GM19025 (cell line): ENCODE measurements around the gene ZNF532.
"Not testable (repeated sequence)": the region's sequence is repeated elsewhere in the genome, so short reads cannot be mapped to it uniquely, and the experiment has no call there.

Experiments
- ATAC-seq: cut with Tn5 transposase; IDR thresholded peaks from one replicate; pipeline ENCODE4 v1.9.1; 2021; ENCODE audit warnings: mild to moderate bottlenecking, low read depth, moderate library complexity; ENCODE audit not compliant: unreplicated experiment

The ZNF532 gene

DNA sequence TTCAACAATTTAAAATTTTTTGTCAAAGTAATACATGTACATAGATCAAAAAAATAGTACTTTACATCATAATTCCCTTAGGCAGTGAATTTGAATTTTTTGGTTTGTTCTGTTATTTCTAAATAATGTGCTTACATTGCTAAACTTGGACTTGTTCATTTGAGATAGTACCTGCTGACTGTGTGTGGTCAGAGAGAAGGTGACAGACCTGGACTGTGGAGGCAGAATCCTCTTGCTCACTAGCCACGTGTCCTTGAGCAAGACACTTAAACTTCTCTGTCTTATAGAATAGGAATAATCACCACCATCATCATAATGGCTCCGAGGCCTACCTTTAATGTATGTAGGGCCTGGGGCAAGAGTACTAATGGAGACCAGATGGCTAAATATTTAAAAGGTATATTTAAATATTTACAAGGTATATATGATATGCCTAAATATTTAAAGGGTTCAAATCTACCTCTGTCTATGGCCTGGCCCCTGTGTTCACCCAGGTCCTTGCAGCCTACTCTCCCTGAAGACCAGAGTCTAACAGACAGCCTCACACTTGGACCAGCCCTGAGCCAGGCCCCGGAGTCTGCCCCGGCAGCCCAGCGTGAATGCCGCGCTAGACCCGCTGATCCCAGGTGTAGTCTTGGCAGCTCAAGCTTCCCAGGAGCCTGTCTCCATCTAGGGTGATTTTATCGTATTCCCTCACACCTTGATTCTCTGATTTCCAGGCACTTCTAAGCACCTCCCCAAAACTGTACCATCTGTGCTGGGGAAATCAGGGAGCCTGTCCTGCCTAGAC is 33.5 kb downstream of the ZNF532 start:
- no peak for ATAC-seq

DNA sequence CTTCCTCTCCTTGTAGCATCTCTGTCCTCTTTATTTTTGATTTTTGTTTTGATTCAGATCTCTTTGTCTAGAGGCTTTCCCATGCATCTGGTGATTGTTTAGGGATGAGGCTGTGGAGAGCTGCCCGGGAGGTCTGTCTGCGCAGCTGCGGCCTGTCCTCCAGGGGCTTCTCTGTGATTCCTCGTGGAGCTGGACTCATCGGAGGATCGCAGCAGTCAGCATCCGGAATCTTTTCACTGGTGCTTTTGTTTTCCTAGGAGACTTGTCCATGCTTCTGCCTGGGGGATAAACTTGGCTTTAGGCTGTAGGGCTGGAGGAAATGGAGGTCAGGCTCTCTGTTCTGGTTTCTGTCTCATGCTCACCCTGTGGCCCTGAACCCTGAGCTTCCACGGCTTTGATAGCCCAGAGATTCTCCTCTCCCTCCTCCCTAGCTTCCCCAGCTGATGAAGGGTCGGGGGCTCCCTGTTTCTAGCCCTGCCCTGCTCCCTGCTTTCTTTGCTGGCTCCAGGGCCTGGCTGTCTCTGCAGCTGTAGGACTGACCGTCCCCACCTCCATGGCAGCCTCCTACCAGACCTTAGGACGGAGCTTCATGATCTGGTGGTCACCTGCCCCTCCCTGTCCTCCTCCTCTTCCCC is 35.5 kb downstream of the ZNF532 start:
- no peak for ATAC-seq

GRCh38 chr18:58901143-58901542 is 36.5 kb downstream of the ZNF532 start:
- ATAC-seq: no peak

GRCh38 chr18:58901783-58902182 is 37.1 kb downstream of the ZNF532 start:
- no peak for ATAC-seq

DNA sequence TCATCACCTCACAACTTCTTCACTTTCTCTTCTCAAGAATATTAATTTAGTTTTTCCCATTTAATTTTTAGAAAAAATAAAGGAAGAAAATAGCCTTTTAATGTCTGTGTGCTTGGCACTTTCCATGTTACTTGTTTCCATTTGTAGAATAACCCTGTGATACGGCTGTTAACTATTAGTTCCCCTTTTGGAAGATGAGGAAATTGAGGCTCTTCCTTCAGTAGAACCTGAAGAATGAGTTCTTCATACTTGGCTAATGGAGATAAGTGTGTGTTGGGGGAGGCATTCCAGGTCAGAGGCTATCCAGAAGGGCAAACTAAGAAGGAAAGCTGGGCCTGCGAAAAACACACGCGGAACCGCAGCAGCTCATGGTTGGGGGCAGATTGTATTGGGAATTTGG is 38.3 kb downstream of the ZNF532 start:
- no peak for ATAC-seq

DNA sequence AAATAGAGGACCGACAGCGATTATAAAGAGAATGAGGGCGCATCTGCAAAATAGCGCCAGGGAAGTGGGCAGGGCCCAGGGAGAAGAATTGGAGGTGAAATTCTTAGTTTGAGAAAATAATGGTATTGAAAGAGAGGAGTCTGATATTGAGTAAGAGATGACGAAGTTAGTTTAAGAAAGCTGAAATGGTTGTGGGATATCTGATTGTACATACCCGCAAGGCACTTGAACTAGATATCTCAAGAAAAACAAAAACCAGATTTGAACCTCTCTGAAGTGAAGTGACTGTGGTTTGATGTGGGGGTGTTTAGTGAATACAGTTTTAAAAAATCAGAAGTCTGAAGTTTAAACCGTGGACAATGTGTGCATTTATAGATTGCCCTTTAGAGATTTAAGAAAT is 38.9 kb downstream of the ZNF532 start:
- ATAC-seq: no peak

DNA sequence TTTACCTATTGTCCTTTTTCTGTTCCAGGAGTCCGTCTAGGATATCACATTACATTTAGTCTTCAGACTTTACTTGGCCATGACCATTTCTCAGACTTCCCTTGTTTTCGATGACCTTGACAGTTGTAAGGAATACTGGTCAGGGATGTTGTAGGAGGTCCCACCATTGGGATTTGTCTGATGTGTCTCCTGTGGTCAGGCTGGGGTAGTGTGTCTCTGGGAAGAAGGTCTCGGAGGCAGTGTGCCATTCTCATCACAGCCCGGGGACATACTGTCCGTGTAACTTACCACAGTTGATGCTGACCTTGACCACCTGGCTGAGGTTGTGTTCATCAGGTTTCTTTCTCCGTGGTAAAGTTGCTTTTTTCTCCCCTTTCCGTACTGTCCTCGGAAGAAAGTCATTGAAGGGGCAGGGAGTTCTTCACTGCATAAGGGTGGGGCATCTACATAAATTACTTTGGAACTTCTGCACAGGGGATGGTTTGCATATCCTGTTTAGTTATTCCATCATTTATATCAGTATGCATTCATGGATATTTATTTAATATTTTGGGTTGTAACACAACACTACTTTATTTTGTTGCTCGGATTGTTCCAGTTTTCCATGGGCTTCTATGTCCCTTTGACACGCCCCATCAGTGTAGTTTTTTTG is 41.2 kb downstream of the ZNF532 start:
- no peak for ATAC-seq

DNA sequence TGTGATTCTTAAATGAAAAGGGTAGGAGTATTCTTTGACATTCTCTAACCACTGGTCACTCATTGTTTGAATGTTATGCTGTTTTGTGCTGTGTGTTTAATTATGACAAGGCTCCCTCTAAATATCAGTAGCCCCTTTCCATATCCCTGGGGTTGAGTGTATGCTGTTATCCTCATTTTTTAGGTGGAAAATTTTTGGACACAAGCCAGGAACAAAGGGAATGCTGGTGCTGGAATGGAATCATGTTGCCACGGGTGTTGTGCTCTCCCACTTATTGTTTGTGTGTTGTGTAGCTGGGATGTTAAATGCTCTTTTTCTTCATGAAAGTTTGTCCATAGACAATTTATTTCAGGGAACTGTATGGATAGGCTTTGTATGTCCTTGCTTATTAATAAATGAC is 43.3 kb downstream of the ZNF532 start:
- ATAC-seq: no peak

- ATAC-seq: no peak
These were observed 44.8 kb downstream of the ZNF532 start for GRCh38 chr18:58909521-58909920.

DNA sequence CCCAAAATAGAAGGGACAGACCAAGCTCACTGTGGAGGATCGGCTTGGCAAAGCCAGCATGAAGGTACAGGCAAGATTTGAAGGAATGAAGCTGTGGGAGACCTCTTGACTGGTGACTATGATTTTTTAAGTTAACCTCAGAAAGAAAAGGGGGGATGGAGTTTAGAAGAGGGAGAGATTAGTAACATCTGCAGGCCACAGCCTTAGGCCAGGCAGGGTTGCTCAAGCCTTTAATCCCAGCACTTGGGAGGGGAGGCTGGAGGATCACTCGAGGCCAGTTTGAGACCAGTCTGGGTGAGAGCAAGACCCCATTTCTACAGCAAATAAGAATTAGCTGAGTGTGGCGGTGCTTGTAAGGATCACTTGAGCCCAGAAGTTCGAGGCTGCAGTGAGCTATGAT is 46.6 kb downstream of the ZNF532 start:
- ATAC-seq: no peak

DNA sequence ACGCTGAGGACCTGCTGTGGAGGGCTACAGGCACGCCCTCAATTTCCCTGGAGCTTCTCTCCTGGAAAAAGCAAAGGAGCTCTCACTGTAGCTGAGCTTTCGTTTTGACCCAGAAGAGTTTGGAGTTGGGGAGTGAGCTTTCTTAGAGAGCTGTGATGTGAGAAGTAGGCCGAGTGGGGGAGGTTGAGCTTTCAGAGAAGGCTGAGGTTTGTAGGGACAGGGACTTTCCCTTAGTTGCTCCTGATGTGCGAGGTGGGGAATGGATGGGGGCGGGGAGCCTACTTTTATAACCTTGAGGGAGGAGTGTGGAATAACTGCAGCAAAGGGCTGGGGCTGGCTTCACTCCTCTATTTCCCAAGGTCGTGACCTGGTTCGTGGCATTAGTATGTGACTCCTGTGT is 47.1 kb downstream of the ZNF532 start:
- no peak for ATAC-seq

DNA sequence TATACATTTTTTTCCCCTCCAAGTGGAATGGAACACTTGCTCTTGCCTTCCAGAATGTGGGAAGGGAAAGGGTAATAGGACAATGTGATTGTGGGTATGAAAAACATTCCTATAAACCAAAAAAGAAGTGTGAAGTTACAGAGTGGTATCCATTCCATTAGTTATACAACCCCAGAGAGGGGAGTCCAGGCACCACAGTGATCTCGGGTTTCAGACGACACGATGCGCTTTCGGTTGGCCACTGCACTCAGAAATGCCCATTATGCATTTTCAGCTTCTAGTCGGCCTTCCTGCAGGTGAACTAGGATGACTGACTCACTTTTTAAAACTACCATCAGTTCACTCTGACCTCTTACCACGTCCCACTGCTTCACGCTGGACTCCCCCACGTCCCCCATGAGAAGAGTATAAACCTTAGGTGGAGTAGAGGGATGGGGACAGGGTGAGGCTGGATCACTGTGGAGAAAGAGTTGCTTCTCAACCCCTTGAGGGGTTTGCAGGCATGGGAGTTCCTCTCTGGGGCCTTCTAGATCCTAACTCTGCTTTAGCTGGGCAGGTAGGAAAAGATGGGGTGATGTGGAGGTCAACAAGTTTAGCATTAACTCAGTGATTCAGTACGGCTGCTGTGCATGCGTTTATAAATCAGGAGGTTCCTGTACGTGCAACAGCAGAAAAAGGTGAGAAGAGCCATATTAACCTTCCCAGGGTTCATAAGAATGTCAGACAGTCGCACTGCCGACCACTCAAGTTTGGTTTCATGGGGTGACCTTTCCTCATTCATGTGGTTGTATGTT is 50.5 kb downstream of the ZNF532 start:
- no peak for ATAC-seq

GRCh38 chr18:58915995-58916394 is 51.3 kb downstream of the ZNF532 start:
- ATAC-seq: no peak

DNA sequence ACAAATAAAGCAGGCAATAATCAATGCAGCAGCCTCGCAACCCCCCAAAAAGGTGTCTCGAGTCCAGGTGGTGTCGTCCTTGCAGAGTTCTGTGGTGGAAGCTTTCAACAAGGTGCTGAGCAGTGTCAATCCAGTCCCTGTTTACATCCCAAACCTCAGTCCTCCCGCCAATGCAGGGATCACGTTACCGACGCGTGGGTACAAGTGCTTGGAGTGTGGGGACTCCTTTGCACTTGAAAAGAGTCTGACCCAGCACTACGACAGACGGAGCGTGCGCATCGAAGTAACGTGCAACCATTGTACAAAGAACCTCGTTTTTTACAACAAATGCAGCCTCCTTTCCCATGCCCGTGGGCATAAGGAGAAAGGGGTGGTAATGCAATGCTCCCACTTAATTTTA is 55.3 kb downstream of the ZNF532 start:
- not testable (repeated sequence) for ATAC-seq

DNA sequence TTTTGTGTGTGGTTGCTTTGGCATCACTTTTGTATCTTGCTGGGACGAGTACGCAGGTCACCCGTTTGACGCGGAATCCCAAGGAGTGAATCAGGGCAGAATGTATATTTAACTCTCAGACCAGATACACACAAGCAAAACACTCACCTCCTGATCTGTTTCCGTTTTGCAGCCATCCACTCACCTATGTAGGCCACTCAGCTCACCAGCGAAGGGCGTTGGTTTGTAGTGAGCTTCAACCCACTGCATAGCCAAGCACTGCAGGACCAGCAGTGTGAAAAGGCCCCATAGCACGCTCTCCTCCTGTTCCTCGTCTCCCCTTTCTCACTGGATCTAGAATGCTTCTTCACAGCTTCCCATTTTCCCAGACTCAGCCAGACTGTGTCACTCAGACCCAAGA is 58.3 kb downstream of the ZNF532 start:
- ATAC-seq: no peak

DNA sequence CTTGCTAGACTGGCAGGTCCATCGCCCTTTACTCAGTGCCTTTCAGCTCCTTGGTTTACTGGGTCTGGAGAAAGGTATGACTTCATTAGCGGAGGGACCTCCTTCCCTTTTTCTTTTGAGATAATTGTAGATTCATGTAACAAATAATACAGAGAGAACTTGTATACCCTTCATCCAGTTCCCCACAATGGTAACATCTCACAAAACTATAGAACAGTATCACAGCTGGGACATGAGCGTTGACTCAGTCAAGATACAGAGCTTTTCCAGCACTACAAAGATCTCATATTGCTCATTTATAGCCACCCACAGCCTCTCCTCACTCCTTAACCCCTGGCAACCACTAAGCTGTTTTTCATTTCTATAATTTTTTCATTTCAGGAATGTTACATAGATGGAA is 59.8 kb downstream of the ZNF532 start:
- no peak for ATAC-seq

GRCh38 chr18:58927659-58928058 is 63.0 kb downstream of the ZNF532 start:
- ATAC-seq: no peak

GRCh38 chr18:58928386-58928785 is 63.7 kb downstream of the ZNF532 start:
- no peak for ATAC-seq

DNA sequence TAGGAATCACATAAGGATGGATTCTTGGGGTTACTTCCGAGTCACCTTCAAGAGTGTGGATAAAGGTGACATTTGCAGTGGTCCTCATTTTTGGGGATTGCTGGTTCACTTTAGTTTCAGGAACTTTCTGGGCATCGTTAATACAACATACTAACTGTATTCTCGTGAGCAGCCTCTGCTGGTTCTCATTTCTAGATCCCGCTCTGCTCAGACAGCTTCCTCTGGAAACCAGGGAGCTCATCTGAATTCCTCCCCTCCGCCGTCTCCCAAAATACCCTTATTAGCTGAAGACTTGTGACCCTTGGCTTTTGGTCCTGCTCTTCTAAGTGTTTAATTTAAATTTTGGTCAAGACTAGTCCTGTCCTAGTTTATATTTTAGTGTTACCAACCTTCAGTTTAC is 64.5 kb downstream of the ZNF532 start:
- ATAC-seq: no peak

DNA sequence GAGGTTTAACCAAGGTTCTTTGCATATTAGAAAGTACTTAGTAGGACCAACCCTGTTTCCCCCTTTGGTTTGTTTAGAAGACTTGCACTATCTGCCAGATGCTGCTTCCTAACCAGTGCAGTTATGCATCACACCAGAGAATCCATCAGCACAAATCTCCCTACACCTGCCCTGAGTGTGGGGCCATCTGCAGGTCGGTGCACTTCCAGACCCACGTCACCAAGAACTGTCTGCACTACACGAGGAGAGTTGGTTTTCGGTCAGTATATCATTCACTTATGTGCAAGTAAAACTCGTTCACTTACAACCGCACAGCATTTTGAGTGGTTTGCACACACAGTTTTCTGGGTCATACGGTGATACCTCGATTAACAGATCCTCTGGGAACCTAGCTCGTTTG is 69.7 kb downstream of the ZNF532 start:
- ATAC-seq: no peak
